Trophoblast cell (in vitro differentiated cells and primary cell): ENCODE results near the gene NGB.

Experiments used
- DNase-seq, 2 donors: peaks; one replicate each; pipeline ENCODE4 v3.0.0-alpha.2; 2016
- H2AFZ ChIP-seq: 2 replicates; pipeline ENCODE4 v1.6.1; 2013; ENCODE audit warnings: low read length, moderate library complexity, mild to moderate bottlenecking; ENCODE audit not compliant: insufficient read depth, poor library complexity
- H2AK5ac ChIP-seq: 2 replicates; pipeline ENCODE4 v1.6.1; 2013; ENCODE audit warnings: mild to moderate bottlenecking, low read length
- H2BK120ac ChIP-seq: 2 replicates; pipeline ENCODE4 v1.6.1; 2013; ENCODE audit warnings: low read length, mild to moderate bottlenecking, moderate library complexity; ENCODE audit not compliant: insufficient read depth, poor library complexity
- H2BK12ac ChIP-seq: 2 replicates; pipeline ENCODE4 v1.6.1; 2013; ENCODE audit warnings: mild to moderate bottlenecking, low read length, moderate library complexity
- H2BK5ac ChIP-seq: 2 replicates; pipeline ENCODE4 v1.6.1; 2013; ENCODE audit warnings: low read length, low read depth, moderate library complexity, mild to moderate bottlenecking; ENCODE audit not compliant: poor library complexity
- H3K14ac ChIP-seq: 2 replicates; pipeline ENCODE4 v1.6.1; 2013; ENCODE audit warnings: mild to moderate bottlenecking, low read length
- H3K18ac ChIP-seq: 2 replicates; pipeline ENCODE4 v1.6.1; 2013; ENCODE audit warnings: mild to moderate bottlenecking, low read length
- H3K23ac ChIP-seq: 2 replicates; pipeline ENCODE4 v1.6.1; 2013; ENCODE audit warnings: low read length
- H3K27ac ChIP-seq: 2 replicates; pipeline ENCODE4 v1.5.1; 2013; ENCODE audit warnings: low read depth, mild to moderate bottlenecking, inconsistent platforms, low read length, moderate library complexity
- H3K27me3 ChIP-seq: 2 replicates; pipeline ENCODE4 v1.6.1; 2013; ENCODE audit warnings: inconsistent platforms, mild to moderate bottlenecking, low read length, moderate library complexity; ENCODE audit not compliant: insufficient read depth
- H3K36me3 ChIP-seq, 2 experiments: 1 replicate in 1 of 2; 2 replicates in 1 of 2; pipeline ENCODE4 v1.6.1; 2013; ENCODE audit warnings: low read length in 2 of 2, mild to moderate bottlenecking in 2 of 2, moderate library complexity in 1 of 2; ENCODE audit not compliant: insufficient read depth in 2 of 2, control insufficient read depth in 1 of 2
- H3K4ac ChIP-seq: 2 replicates; pipeline ENCODE4 v1.6.1; 2013; ENCODE audit warnings: low read depth, mild to moderate bottlenecking, low read length, moderate library complexity
- H3K4me1 ChIP-seq, 2 experiments: 1 replicate in 1 of 2; 2 replicates in 1 of 2; pipeline ENCODE4 v1.6.1; 2013; ENCODE audit warnings: low read length in 2 of 2, mild to moderate bottlenecking in 2 of 2, moderate library complexity in 1 of 2; ENCODE audit not compliant: insufficient read depth in 2 of 2, control insufficient read depth in 1 of 2
- H3K4me2 ChIP-seq: 2 replicates; pipeline ENCODE4 v1.6.1; 2013; ENCODE audit warnings: inconsistent platforms, mild to moderate bottlenecking, low read length, moderate library complexity
- H3K4me3 ChIP-seq: 2 replicates; pipeline ENCODE4 v1.5.1; 2013; ENCODE audit warnings: mild to moderate bottlenecking, low read depth, low read length, inconsistent platforms
- H3K79me1 ChIP-seq: one replicate; pipeline ENCODE4 v1.6.1; 2013; ENCODE audit warnings: low read length
- H3K79me2 ChIP-seq: 2 replicates; pipeline ENCODE4 v1.6.1; 2013; ENCODE audit warnings: low read length, mild to moderate bottlenecking; ENCODE audit not compliant: control insufficient read depth, insufficient read depth, poor library complexity
- H3K9ac ChIP-seq: 2 replicates; pipeline ENCODE4 v1.6.1; 2013; ENCODE audit warnings: mild to moderate bottlenecking, low read length
- H3K9me3 ChIP-seq: 2 replicates; pipeline ENCODE4 v1.6.1; 2013; ENCODE audit warnings: low read depth, mild to moderate bottlenecking, control low read depth, inconsistent platforms, low read length; ENCODE audit not compliant: insufficient read depth
- H4K12ac ChIP-seq: 2 replicates; pipeline ENCODE4 v1.6.1; 2013; ENCODE audit warnings: low read depth, mild to moderate bottlenecking, low read length, moderate library complexity
- H4K8ac ChIP-seq: 2 replicates; pipeline ENCODE4 v1.6.1; 2013; ENCODE audit warnings: low read depth, mild to moderate bottlenecking, low read length, moderate library complexity
- H4K91ac ChIP-seq: one replicate; pipeline ENCODE4 v1.6.1; 2013; ENCODE audit warnings: low read depth, mild to moderate bottlenecking, low read length, moderate library complexity
- WGBS: extraction: QIAGEN DNeasy Blood & Tissue Kit; methylation state at CpG from one replicate; pipeline ENCODE4 v1.1.7; 2013; ENCODE audit warnings: missing lambda C conversion rate; ENCODE audit not compliant: insufficient read length, insufficient coverage; ENCODE audit errors: extremely low coverage; 5-methylcytosine and 5-hydroxymethylcytosine counted together

The NGB gene

DNA sequence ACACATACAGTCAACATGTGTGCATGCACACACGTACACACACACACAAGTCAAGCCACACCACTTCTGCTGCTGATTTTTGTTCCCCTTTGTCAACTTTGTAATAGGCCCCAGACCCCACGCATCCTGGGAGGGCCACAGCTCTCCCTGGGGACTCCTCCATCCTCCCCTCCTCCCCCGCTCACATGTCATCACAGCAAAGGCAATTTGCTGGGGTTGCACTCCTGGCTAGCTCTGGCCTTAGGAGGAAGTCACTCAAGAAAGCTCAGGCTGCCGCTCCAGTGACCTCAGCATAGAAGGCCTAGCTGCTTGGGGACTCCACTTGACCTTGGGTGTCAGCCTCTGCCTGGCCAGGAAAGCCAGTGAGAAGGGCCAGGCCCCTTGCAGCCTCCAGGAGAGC is 27.2 kb downstream of the NGB start:
- no peak overlapping the region for H4K12ac ChIP-seq

DNA sequence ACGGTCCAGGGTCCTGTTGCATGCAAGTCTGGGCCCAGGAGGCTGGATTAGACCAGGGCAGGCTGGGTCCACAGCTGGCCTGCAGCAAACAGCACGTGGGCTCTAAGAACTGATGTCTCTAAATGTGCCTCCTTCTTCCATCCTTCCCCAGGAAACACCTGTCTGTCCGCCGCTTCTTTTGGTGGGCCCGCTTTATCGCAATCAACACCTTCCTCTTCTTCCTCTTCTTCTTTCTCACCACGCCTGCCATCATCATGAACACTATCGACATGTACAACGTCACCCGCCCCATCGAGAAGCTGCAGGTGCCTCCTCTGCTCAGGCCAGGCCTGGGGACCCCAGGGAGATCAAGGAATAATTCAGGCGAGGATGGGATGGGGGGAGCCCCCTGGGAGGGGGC is 28.3 kb downstream of the NGB start:
- H4K8ac ChIP-seq = no peak overlapping the region
- H3K4me3 ChIP-seq = no peak overlapping the region
- H3K4me2 ChIP-seq = no peak overlapping the region
- DNase-seq = no peak
- H2BK12ac ChIP-seq = no peak overlapping the region
- no peaks in the 10 kb centered on the region for H3K36me3 ChIP-seq
- no peak overlapping the region for H2AK5ac ChIP-seq
- H3K79me2 ChIP-seq = no peaks in the 10 kb centered on the region
- H3K27me3 ChIP-seq = peaks cover 2% of the 10 kb centered on the region
- H3K79me1 ChIP-seq = no peaks in the 10 kb centered on the region
- H3K9ac ChIP-seq = no peak overlapping the region
- H4K91ac ChIP-seq = no peak overlapping the region
- H2AFZ ChIP-seq = no peak overlapping the region
- no CpG with 5 or more reads among the region's 12 CpGs for WGBS
- no peak overlapping the region for H3K4ac ChIP-seq
- H3K9me3 ChIP-seq = peaks cover 2% of the 10 kb centered on the region
- no peak overlapping the region for H3K27ac ChIP-seq
- H3K14ac ChIP-seq = no peak overlapping the region
- H4K12ac ChIP-seq = no peak overlapping the region
- H3K18ac ChIP-seq = no peak overlapping the region
- no peak overlapping the region for H2BK120ac ChIP-seq
- H3K23ac ChIP-seq = no peak overlapping the region
- H2BK5ac ChIP-seq = no peak overlapping the region
- H3K4me1 ChIP-seq = no peaks in the 10 kb centered on the region

More for the DNA sequence above, 27.2 kb downstream of the NGB start:
- Histone ChIP-seq H3K4me2 (no peak overlapping the region), H3K27ac (no peak overlapping the region), H3K4me1 (no peaks in the 10 kb centered on the region), H3K79me1 (no peaks in the 10 kb centered on the region), H2BK12ac (no peak overlapping the region), H2BK5ac (no peak overlapping the region), H3K4ac (no peak overlapping the region), H2BK120ac (no peak overlapping the region), H3K18ac (no peak overlapping the region), H3K36me3 (no peaks in the 10 kb centered on the region), H3K14ac (no peak overlapping the region), H3K23ac (no peak overlapping the region), H3K79me2 (no peaks in the 10 kb centered on the region), H3K9me3 (peaks cover 2% of the 10 kb centered on the region), H4K91ac (no peak overlapping the region), H3K4me3 (no peak overlapping the region), H2AFZ (no peak overlapping the region), H4K8ac (no peak overlapping the region), H3K27me3 (peaks cover 2% of the 10 kb centered on the region), H2AK5ac (no peak overlapping the region), H3K9ac (no peak overlapping the region)
- no CpG with 5 or more reads among the region's 4 CpGs for WGBS
- no peak for DNase-seq

DNA sequence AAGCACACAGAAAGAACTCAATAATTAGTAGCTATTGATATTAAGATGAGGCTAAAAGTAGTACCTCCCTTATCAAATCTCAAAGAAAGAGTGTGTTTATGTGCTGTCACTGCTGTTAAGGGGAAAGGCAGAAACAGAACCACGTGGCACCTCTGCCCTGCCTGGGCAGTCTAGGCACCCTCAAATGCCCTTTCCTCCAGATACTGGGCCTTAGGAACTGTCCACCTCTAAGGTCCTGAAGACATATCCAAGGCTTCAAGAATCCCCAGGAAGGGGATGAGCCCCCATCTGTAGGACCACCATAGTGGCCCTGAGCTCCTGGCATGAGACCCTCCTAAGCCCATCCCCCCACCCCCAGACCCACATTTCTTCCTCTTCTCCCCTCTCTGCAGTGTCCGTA is 29.1 kb downstream of the NGB start:
- H2BK120ac ChIP-seq = no peak overlapping the region
- no peaks in the 10 kb centered on the region for H3K36me3 ChIP-seq
- peaks cover 2% of the 10 kb centered on the region for H3K27me3 ChIP-seq
- no peaks in the 10 kb centered on the region for H3K79me1 ChIP-seq
- no peak overlapping the region for H3K14ac ChIP-seq
- no peak overlapping the region for H2AK5ac ChIP-seq
- H3K4ac ChIP-seq = no peak overlapping the region
- no peak overlapping the region for H4K91ac ChIP-seq
- no peak overlapping the region for H3K9ac ChIP-seq
- no peak overlapping the region for H4K12ac ChIP-seq
- no peak overlapping the region for H4K8ac ChIP-seq
- no peak overlapping the region for H3K4me2 ChIP-seq
- H3K4me3 ChIP-seq = no peak overlapping the region
- no peak overlapping the region for H2BK12ac ChIP-seq
- no peak overlapping the region for H2BK5ac ChIP-seq
- H2AFZ ChIP-seq = no peak overlapping the region
- H3K18ac ChIP-seq = no peak overlapping the region
- DNase-seq = no peak
- no CpG with 5 or more reads among the region's 2 CpGs for WGBS
- no peaks in the 10 kb centered on the region for H3K79me2 ChIP-seq
- H3K23ac ChIP-seq = no peak overlapping the region
- H3K27ac ChIP-seq = no peak overlapping the region
- H3K4me1 ChIP-seq = no peaks in the 10 kb centered on the region
- H3K9me3 ChIP-seq = peaks cover 2% of the 10 kb centered on the region

DNA sequence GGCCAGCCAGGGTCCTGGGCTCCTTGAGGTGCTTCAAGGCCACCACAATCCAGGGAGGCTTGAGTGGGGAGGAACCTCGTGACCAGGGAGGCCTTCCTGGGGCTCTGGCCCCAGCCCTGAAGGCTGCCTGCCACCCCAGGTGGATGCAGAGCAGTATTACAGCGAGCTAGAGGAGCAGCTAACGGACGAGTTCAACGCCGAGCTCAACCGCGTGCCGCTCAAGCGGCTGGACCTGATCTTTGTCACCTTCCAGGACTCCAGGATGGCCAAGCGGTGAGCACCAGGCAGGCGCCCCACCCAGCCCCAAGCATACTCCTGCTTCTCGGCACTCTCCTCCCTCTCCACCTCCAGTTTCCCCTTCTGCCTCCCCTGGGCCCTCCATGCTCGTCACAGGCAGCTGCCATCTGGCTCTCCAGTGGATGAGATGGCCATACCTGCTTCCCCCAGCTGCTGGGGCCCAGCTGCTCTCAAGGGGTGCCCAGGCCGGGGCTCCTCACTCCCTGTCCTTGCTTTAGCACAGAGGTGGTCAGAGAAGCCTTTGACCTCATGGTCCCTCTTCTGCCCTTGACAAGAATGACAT is 30.6 kb downstream of the NGB start:
- no CpG with 5 or more reads among the region's 15 CpGs for WGBS
- no peaks in the 10 kb centered on the region for H3K36me3 ChIP-seq

More for the DNA sequence above, 30.6 kb downstream of the NGB start:
- Histone ChIP-seq H2BK12ac (no peak overlapping the region), H3K9ac (no peak overlapping the region), H4K12ac (no peak overlapping the region), H2AFZ (no peak overlapping the region), H3K9me3 (peaks cover 2% of the 10 kb centered on the region), H3K14ac (no peak overlapping the region), H3K4me1 (no peaks in the 10 kb centered on the region), H3K79me1 (no peaks in the 10 kb centered on the region), H2BK120ac (no peak overlapping the region), H3K27me3 (no peaks in the 10 kb centered on the region), H2AK5ac (no peak overlapping the region), H4K91ac (no peak overlapping the region), H3K4ac (no peak overlapping the region), H3K18ac (no peak overlapping the region), H3K79me2 (no peaks in the 10 kb centered on the region), H3K4me2 (no peak overlapping the region), H4K8ac (no peak overlapping the region), H3K27ac (no peak overlapping the region), H3K23ac (no peak overlapping the region), H3K4me3 (no peak overlapping the region), H2BK5ac (no peak overlapping the region)
- DNase-seq = no peak
